IMR-90 (cell line): Measurements from ENCODE around the gene KATNB1. TPM values are rescaled to one million over a fixed set of nuclear protein-coding genes. Genes with fewer than 3 reads are reported as not detected.

Experiments
- ATAC-seq: fragments of 200-7000 bp; cut with Tn5 transposase; 2 replicates; pipeline ENCODE4 v1.9.1; 2020; ENCODE audit warnings: low read depth, mild to moderate bottlenecking, moderate library complexity
- BruUV-seq: library from RNA; stranded (reverse); fragments of 400-500 nt; replicated peaks from 2 replicates; lab custom pipeline; 2021; lab: Mats Ljungman, UMichigan
- CTCF ChIA-PET: fragments of 300-600 bp; formaldehyde crosslinking; extraction: SDS; loops from one replicate; lab custom pipeline; 2021; ENCODE audit warnings: antibody characterized with exemption; lab: Yijun Ruan, JAX
- POLR2A ChIA-PET: fragments of 300-600 bp; sonication (Branson Sonifier 250); formaldehyde crosslinking; loops from one replicate; lab custom pipeline; 2022; ENCODE audit warnings: antibody characterized with exemption; ENCODE audit not compliant: unreplicated experiment; lab: Charles Lee
- DNase-seq: peaks from one replicate; pipeline ENCODE4 v3.0.0; 2013
- H2AFZ ChIP-seq: replicated peaks from 2 replicates; pipeline ENCODE3; 2013; ENCODE audit warnings: low read length, mild to moderate bottlenecking; ENCODE audit not compliant: poor library complexity
- H2AK5ac ChIP-seq: 2 replicates; pipeline ENCODE4 v1.6.1; 2013; ENCODE audit warnings: low read depth, low read length, inconsistent platforms
- H2AK9ac ChIP-seq: replicated peaks from 2 replicates; pipeline ENCODE3; 2013; ENCODE audit warnings: mild to moderate bottlenecking, low read depth, low read length, moderate library complexity; ENCODE audit not compliant: poor library complexity
- H2BK120ac ChIP-seq: 2 replicates; pipeline ENCODE4 v1.6.1; 2013; ENCODE audit warnings: low read depth, low read length, inconsistent platforms
- H2BK15ac ChIP-seq: 3 replicates; pipeline ENCODE4 v1.6.1; 2013; ENCODE audit warnings: low read depth, low read length, inconsistent platforms
- H2BK20ac ChIP-seq: 2 replicates; pipeline ENCODE4 v1.6.1; 2013; ENCODE audit warnings: low read depth, mild to moderate bottlenecking, inconsistent platforms, low read length, moderate library complexity
- H2BK5ac ChIP-seq: 2 replicates; pipeline ENCODE4 v1.6.1; 2013; ENCODE audit warnings: mild to moderate bottlenecking, low read depth, low read length, inconsistent platforms; ENCODE audit not compliant: poor library complexity, severe bottlenecking
- H3K14ac ChIP-seq: replicated peaks from 2 replicates; pipeline ENCODE4 v1.6.1; 2013; ENCODE audit warnings: low read depth, low read length, inconsistent platforms
- H3K18ac ChIP-seq: 2 replicates; pipeline ENCODE4 v1.6.1; 2013; ENCODE audit warnings: low read depth, low read length, control low read depth
- H3K23ac ChIP-seq: 2 replicates; pipeline ENCODE4 v1.6.1; 2013; ENCODE audit warnings: low read depth, low read length, inconsistent platforms
- H3K27ac ChIP-seq: 2 replicates; pipeline ENCODE4 v1.5.1; 2013; ENCODE audit warnings: mild to moderate bottlenecking, control low read depth, low read length; ENCODE audit not compliant: insufficient read depth
- H3K27me3 ChIP-seq: 2 replicates; pipeline ENCODE4 v1.6.1; 2013; ENCODE audit warnings: low read length; ENCODE audit not compliant: control insufficient read depth, insufficient read depth
- H3K36me3 ChIP-seq: 2 replicates; pipeline ENCODE4 v1.6.1; 2013; ENCODE audit warnings: low read length, mixed read lengths; ENCODE audit not compliant: control insufficient read depth, insufficient read depth
- H3K4ac ChIP-seq: 2 replicates; pipeline ENCODE4 v1.6.1; 2013; ENCODE audit warnings: low read depth, low read length, inconsistent platforms
- H3K4me1 ChIP-seq: 2 replicates; pipeline ENCODE4 v1.6.1; 2013; ENCODE audit warnings: low read length, mixed read lengths; ENCODE audit not compliant: control insufficient read depth, insufficient read depth
- H3K4me2 ChIP-seq: 2 replicates; pipeline ENCODE4 v1.6.1; 2013; ENCODE audit warnings: low read depth, mild to moderate bottlenecking, control low read depth, low read length, moderate library complexity
- H3K4me3 ChIP-seq: 2 replicates; pipeline ENCODE4 v1.5.1; 2013; ENCODE audit warnings: low read depth, mild to moderate bottlenecking, control low read depth, low read length, moderate library complexity; ENCODE audit not compliant: insufficient read depth
- H3K56ac ChIP-seq: 2 replicates; pipeline ENCODE4 v1.6.1; 2013; ENCODE audit warnings: low read length, inconsistent platforms; ENCODE audit not compliant: insufficient read depth; ENCODE audit errors: extremely low read depth
- H3K79me1 ChIP-seq, 2 experiments: 2 replicates each; pipeline ENCODE4 v1.6.1; 2013; ENCODE audit warnings: low read length in 2 of 2, inconsistent platforms in 1 of 2, low read depth in 1 of 2
- H3K9ac ChIP-seq: 2 replicates; pipeline ENCODE4 v1.6.1; 2013; ENCODE audit warnings: low read depth, low read length, control low read depth
- H3K9me1 ChIP-seq: 2 replicates; pipeline ENCODE4 v1.6.1; 2013; ENCODE audit warnings: low read length, inconsistent platforms; ENCODE audit not compliant: insufficient read depth
- H3K9me3 ChIP-seq: 2 replicates; pipeline ENCODE4 v1.6.1; 2013; ENCODE audit warnings: low read length; ENCODE audit not compliant: control insufficient read depth, insufficient read depth
- H4K20me1 ChIP-seq: 2 replicates; pipeline ENCODE4 v1.6.1; 2013; ENCODE audit warnings: low read length, inconsistent platforms; ENCODE audit not compliant: insufficient read depth
- H4K5ac ChIP-seq: 2 replicates; pipeline ENCODE4 v1.6.1; 2013; ENCODE audit warnings: mild to moderate bottlenecking, low read depth, low read length, control low read depth
- H4K8ac ChIP-seq, 2 experiments: 2 replicates each; pipeline ENCODE4 v1.6.1; 2013; ENCODE audit warnings: low read depth in 2 of 2, low read length in 2 of 2, control low read depth in 1 of 2, inconsistent platforms in 1 of 2
- H4K91ac ChIP-seq: 2 replicates; pipeline ENCODE4 v1.6.1; 2013; ENCODE audit warnings: low read depth, low read length, inconsistent platforms; ENCODE audit not compliant: insufficient read depth
- BHLHE40 ChIP-seq: fragments of 150-350 bp; IDR thresholded peaks from 2 replicates; pipeline ENCODE4 v1.6.1; 2016; ENCODE audit warnings: mild to moderate bottlenecking, low read depth, low read length
- CEBPB ChIP-seq: IDR thresholded peaks from 2 replicates; pipeline ENCODE4 v1.6.1; 2012; ENCODE audit warnings: low read depth, low read length, improper control_type of control experiment
- FOS ChIP-seq: fragments of 150-350 bp; IDR thresholded peaks from 2 replicates; pipeline ENCODE4 v1.6.1; 2016; ENCODE audit warnings: low read depth, low read length
- MAFK ChIP-seq: IDR thresholded peaks from 2 replicates; pipeline ENCODE4 v1.6.1; 2012; ENCODE audit warnings: low read depth, low read length, improper control_type of control experiment
- NFE2L2 ChIP-seq: fragments of 150-350 bp; IDR thresholded peaks from 2 replicates; pipeline ENCODE4 v1.6.1; 2016; ENCODE audit warnings: low read depth, mild to moderate bottlenecking, low read length
- POLR2A ChIP-seq: IDR thresholded peaks from 2 replicates; pipeline ENCODE4 v1.6.1; 2012; ENCODE audit warnings: mild to moderate bottlenecking, low read depth, low read length
- RCOR1 ChIP-seq: IDR thresholded peaks from 2 replicates; pipeline ENCODE4 v1.6.1; 2012; ENCODE audit warnings: mild to moderate bottlenecking, low read length, improper control_type of control experiment; ENCODE audit not compliant: insufficient replicate concordance
- RFX5 ChIP-seq: IDR thresholded peaks from 2 replicates; pipeline ENCODE4 v1.8.0; 2012; ENCODE audit warnings: low read depth, mild to moderate bottlenecking, low read length, moderate library complexity
- SMC3 ChIP-seq: fragments of 150-350 bp; IDR thresholded peaks from 2 replicates; pipeline ENCODE4 v1.6.1; 2016; ENCODE audit warnings: low read depth, mild to moderate bottlenecking, antibody characterized with exemption, low read length, moderate library complexity
- WGBS, 2 experiments: methylation state at CpG; one replicate each; pipeline versions ENCODE4 v1.1.5 to v1.1.7; 2013; ENCODE audit warnings: missing lambda C conversion rate in 2 of 2; ENCODE audit not compliant: insufficient read length in 1 of 2; ENCODE audit errors: extremely low coverage in 2 of 2; 5-methylcytosine and 5-hydroxymethylcytosine counted together
- dilution Hi-C: fragments of 300-500 bp; cut with HindIII; formaldehyde crosslinking; loops from one replicate; pipeline ENCODE4 v1.14.3; 2018; ENCODE audit warnings: low sequenced_read_pairs; ENCODE audit not compliant: unreplicated experiment
- in situ Hi-C: fragments of 300-500 bp; cut with MboI; formaldehyde crosslinking; loops from 3 replicates; pipeline ENCODE4 v1.14.3; 2019; ENCODE audit warnings: low sequenced_read_pairs, inconsistent platforms, mixed read lengths
- intact Hi-C: fragments of 100-400 bp; cut with micrococcal nuclease; formaldehyde crosslinking; loops from 2 replicates; pipeline ENCODE4 v1.10.0; 2022
- polyA plus RNA-seq, 3 experiments: library from polyadenylated mRNA; depleted of rRNA; stranded (reverse); fragments of >200 nt; gene quantifications; 2 replicates each; pipeline ENCODE4 v1.2.3, GENCODE V29; 2012; ENCODE audit warnings: low replicate concordance in 1 of 3
- total RNA-seq: library from RNA; depleted of rRNA; stranded (reverse); fragments of >200 nt; gene quantifications from 2 replicates; pipeline ENCODE4 v1.2.3, GENCODE V29; 2012
- TF ChIP-seq, protein P1 (sequence below): conservative IDR thresholded peaks from 2 replicates; pipeline ENCODE4 v1.5.1; 2012; ENCODE audit warnings: mild to moderate bottlenecking, low read depth, low read length, improper control_type of control experiment
- TF ChIP-seq, protein P2 (sequence below): fragments of 150-350 bp; IDR thresholded peaks from 2 replicates; pipeline ENCODE4 v1.6.1; 2017; ENCODE audit warnings: mild to moderate bottlenecking, antibody characterized with exemption, low read length, low read depth

Gene KATNB1
- total and polyA plus RNA-seq, 2 of the 4 experiments (the other 2 are of a cell fraction), result 10.9 to 23.5 TPM

DNA sequence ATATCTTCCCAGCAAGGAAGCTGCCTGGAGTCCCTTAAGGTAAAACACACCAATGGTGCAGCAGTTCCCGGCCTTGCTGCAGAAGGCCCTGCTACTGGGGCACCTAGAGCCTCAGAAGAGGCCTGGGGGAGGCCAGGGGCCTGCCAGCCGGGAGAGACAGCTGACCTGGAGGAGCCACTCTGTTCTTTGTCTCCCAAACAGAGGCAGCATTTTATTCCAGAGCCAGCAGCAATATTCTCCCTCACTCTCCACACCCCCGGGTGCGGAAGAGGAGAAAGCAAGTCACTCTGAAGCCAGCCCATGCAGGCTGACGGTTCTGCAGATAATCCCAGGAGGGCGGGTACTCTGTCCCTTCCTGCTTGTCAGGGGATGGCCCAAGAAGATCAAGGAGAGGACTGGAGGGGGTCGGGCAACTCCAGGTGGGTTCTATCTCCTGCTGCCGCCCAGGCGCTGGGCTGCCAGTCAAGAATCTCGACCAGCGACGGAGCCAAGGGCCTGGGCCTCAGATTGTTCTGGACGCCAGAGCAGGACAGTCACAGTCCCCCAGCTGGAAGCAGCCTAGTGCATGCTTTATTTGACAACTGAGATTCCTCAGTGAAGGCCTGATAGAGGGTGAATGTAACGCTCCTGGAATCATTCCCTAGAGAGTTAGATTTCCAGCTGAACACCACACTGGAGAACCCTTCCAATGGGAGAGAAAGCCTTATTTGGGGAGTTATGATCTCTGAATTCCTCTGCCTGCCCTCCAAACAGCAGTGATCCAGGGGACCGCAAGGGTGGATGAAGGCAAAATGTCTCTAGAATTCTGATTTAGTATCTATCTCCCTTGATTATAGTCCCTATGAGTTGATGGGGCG is 67.8 kb downstream of the KATNB1 start:
- no peak overlapping the region; the same call in 1 of the 2 replicates for H3K4me2 ChIP-seq

More for the DNA sequence above, 67.8 kb downstream of the KATNB1 start:
- TF ChIP-seq CEBPB (no peak), SMC3 (no peak), NFE2L2 (no peak), RFX5 (no peak), FOS (no peak), MAFK (no peak), POLR2A (no peak), RCOR1 (no peak), BHLHE40 (no peak)
- TF ChIP-seq, protein P1, sequence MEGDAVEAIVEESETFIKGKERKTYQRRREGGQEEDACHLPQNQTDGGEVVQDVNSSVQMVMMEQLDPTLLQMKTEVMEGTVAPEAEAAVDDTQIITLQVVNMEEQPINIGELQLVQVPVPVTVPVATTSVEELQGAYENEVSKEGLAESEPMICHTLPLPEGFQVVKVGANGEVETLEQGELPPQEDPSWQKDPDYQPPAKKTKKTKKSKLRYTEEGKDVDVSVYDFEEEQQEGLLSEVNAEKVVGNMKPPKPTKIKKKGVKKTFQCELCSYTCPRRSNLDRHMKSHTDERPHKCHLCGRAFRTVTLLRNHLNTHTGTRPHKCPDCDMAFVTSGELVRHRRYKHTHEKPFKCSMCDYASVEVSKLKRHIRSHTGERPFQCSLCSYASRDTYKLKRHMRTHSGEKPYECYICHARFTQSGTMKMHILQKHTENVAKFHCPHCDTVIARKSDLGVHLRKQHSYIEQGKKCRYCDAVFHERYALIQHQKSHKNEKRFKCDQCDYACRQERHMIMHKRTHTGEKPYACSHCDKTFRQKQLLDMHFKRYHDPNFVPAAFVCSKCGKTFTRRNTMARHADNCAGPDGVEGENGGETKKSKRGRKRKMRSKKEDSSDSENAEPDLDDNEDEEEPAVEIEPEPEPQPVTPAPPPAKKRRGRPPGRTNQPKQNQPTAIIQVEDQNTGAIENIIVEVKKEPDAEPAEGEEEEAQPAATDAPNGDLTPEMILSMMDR, result no peak
- TF ChIP-seq, protein P2, sequence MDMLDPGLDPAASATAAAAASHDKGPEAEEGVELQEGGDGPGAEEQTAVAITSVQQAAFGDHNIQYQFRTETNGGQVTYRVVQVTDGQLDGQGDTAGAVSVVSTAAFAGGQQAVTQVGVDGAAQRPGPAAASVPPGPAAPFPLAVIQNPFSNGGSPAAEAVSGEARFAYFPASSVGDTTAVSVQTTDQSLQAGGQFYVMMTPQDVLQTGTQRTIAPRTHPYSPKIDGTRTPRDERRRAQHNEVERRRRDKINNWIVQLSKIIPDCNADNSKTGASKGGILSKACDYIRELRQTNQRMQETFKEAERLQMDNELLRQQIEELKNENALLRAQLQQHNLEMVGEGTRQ, result no peak
- peak overlapping the region; percentile 42 for H3K18ac ChIP-seq
- H4K91ac ChIP-seq, result peak overlapping the region; percentile 74
- H2BK5ac ChIP-seq, result peak overlapping the region; percentile 89
- DNase-seq (no peak), ATAC-seq (peak; percentile 2; the same call in 1 of the 2 replicates)
- peak overlapping the region; percentile 93 for H3K4ac ChIP-seq
- H3K4me1 ChIP-seq, result peaks cover 34% of the 10 kb centered on the region
- BruUV-seq, result no TSS peak
- peak overlapping the region; percentile 59 to 74 for H4K8ac ChIP-seq
- H3K9me1 ChIP-seq, result peaks cover 36% of the 10 kb centered on the region
- H3K27ac ChIP-seq, result peak overlapping the region; percentile 82
- WGBS, 2 experiments, result 38% methylated on average over 3 of the region's 16 CpGs; no CpG with 5 or more reads in 1 of the 2 experiments
- no peaks in the 10 kb centered on the region for H3K27me3 ChIP-seq
- H3K4me3 ChIP-seq, result no peak overlapping the region
- peak overlapping the region; percentile 76; the same call in 1 of the 2 replicates for H3K56ac ChIP-seq
- peak overlapping the region; percentile 52; the same call in 1 of the 2 replicates for H3K9ac ChIP-seq
- H2BK15ac ChIP-seq, result peak overlapping the region; percentile 83; the same call in 2 of the 3 replicates
- intact Hi-C loops, result loop anchor here (5.0 kb wide), 1 partner anchor 89 kb away; no protein-coding TSS in a partner anchor
- H2BK20ac ChIP-seq, result peak overlapping the region; percentile 54
- CTCF ChIA-PET, result interaction anchor here (1.0 kb wide), 1 partner anchor 46 kb away, joined by 3 read pairs; no protein-coding TSS in a partner anchor
- peak overlapping the region; percentile 97 for H2AK5ac ChIP-seq
- H3K14ac ChIP-seq, result peak overlapping the region; percentile 89
- dilution Hi-C loops, result no loop called here
- H3K79me1 ChIP-seq, result peaks cover 7 to 41% of the 10 kb centered on the region in 2 experiments
- peaks cover 24% of the 10 kb centered on the region for H4K20me1 ChIP-seq
- H3K23ac ChIP-seq, result peak overlapping the region; percentile 85
- peak overlapping the region; percentile 77 for H2AK9ac ChIP-seq
- H2BK120ac ChIP-seq, result peak overlapping the region; percentile 90
- no peaks in the 10 kb centered on the region for H3K9me3 ChIP-seq
- peaks cover 5% of the 10 kb centered on the region; the same call in 1 of the 2 replicates for H3K36me3 ChIP-seq
- H2AFZ ChIP-seq, result peak overlapping the region; percentile 93
- POLR2A ChIA-PET, result no interaction called here
- H4K5ac ChIP-seq, result peak overlapping the region; percentile 32; the same call in 1 of the 2 replicates
- in situ Hi-C loops, result no loop called here
